Measurements from ENCODE around the gene COQ3. TPM values are rescaled to one million over a fixed set of nuclear protein-coding genes. Genes with fewer than 3 reads are reported as not detected.

COQ3 gene
- total RNA-seq, 2 donors from 2014 or later, result 0.95 to 2.0 TPM

DNA sequence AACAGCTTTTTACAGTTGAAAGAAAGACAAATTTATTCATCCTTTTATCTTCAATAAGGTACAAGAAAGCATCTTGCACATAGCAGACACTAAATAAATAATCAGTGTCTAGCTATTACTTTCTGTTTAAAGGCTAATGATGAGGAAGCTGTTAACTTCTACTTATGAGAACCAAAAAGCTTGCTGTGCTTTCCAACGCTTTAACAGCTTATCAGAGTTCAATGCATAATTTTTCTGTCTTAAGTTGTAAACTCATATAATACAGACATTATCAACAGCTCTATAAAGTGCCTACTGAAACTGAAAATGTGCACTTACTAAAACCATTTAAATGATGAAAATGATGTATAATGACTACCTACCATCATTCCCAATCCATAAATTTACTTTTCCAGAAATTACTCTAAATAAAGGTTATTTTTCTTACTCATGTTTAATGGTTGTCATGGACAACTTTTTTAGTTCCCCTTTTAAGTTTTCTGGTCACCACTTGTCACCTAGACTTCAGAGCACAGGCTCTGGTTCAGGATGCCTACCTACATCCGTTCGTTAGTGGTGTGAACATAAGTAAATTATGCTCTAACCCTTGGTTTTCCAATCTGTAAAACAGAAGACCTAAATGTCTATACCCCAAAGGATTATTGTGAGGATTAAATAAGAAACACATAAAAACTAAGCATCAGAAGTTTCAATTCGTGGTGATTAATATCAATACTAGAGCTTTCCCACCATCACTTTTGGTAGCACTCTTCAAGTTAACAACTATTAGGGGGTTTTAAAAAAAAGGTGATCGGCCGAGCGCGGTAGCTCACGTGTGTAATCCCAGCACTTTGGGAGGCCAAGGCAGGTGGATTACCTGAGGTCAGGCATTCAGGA is 23.1 kb upstream of the COQ3 start:
- ATAC-seq (ENCODE audit: insufficient number of reproducible peaks, low FRiP score, low read depth) (no peak), DNase-seq (ENCODE audit: low spot score) (no peak)
- Histone ChIP-seq H3K27me3 (replicated peaks; ENCODE audit: insufficient read depth) (no peaks in the 10 kb centered on the region), H3K9me3 (no peaks in the 10 kb centered on the region), H3K4me3 (no peak overlapping the region), H3K27ac (no peak overlapping the region), H3K36me3 (no peaks in the 10 kb centered on the region), H3K4me1 (ENCODE audit: control insufficient read depth in 1 of 2, low read depth in 2 of 2) (peaks cover 46 to 72% of the 10 kb centered on the region in 2 donors)
- TF ChIP-seq, protein P1, sequence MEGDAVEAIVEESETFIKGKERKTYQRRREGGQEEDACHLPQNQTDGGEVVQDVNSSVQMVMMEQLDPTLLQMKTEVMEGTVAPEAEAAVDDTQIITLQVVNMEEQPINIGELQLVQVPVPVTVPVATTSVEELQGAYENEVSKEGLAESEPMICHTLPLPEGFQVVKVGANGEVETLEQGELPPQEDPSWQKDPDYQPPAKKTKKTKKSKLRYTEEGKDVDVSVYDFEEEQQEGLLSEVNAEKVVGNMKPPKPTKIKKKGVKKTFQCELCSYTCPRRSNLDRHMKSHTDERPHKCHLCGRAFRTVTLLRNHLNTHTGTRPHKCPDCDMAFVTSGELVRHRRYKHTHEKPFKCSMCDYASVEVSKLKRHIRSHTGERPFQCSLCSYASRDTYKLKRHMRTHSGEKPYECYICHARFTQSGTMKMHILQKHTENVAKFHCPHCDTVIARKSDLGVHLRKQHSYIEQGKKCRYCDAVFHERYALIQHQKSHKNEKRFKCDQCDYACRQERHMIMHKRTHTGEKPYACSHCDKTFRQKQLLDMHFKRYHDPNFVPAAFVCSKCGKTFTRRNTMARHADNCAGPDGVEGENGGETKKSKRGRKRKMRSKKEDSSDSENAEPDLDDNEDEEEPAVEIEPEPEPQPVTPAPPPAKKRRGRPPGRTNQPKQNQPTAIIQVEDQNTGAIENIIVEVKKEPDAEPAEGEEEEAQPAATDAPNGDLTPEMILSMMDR (IDR thresholded peaks at IDR 0.05), result no peak

- no peak for DNase-seq (ENCODE audit: low spot score)
- TF ChIP-seq, protein P1 (IDR thresholded peaks at IDR 0.05), result no peak
- Histone ChIP-seq H3K4me1 (ENCODE audit: control insufficient read depth in 1 of 2, low read depth in 2 of 2) (peaks cover 44 to 70% of the 10 kb centered on the region in 2 donors), H3K27me3 (replicated peaks; ENCODE audit: insufficient read depth) (no peaks in the 10 kb centered on the region), H3K36me3 (no peaks in the 10 kb centered on the region), H3K4me3 (no peak overlapping the region), H3K27ac (no peak overlapping the region), H3K9me3 (no peaks in the 10 kb centered on the region)
- ATAC-seq (ENCODE audit: insufficient number of reproducible peaks, low FRiP score, low read depth), result no peak
These were observed 22.2 kb upstream of the COQ3 start for GRCh38 chr6:99416226-99416625.

DNA sequence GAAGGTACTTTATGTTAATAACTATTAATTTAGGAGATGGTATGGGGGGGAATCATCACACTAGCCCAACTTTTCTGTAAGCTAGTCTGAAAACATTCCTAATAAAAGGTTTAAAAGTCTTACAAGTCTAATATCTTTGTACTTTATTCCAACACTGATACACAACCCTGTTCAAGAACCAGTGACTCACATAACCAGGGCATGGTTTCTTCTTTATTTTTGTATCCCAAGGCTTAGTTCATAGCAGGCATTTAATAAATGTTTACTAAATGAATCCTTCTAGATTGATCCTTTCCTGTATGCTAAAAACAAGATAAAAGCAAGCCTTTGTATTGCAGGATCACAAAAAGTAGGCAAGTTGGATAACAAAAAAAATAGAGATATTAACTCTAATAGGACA is 21.5 kb upstream of the COQ3 start:
- H3K4me3 ChIP-seq, result no peak overlapping the region
- DNase-seq (ENCODE audit: low spot score) (no peak), ATAC-seq (ENCODE audit: insufficient number of reproducible peaks, low FRiP score, low read depth) (no peak)
- TF ChIP-seq, protein P1 (IDR thresholded peaks at IDR 0.05), result no peak
- H3K27ac ChIP-seq, result no peak overlapping the region
- H3K27me3 ChIP-seq (replicated peaks; ENCODE audit: insufficient read depth), result no peaks in the 10 kb centered on the region
- H3K36me3 ChIP-seq, result no peaks in the 10 kb centered on the region
- peaks cover 37 to 62% of the 10 kb centered on the region in 2 donors for H3K4me1 ChIP-seq (ENCODE audit: control insufficient read depth in 1 of 2, low read depth in 2 of 2)
- H3K9me3 ChIP-seq, result no peaks in the 10 kb centered on the region

DNA sequence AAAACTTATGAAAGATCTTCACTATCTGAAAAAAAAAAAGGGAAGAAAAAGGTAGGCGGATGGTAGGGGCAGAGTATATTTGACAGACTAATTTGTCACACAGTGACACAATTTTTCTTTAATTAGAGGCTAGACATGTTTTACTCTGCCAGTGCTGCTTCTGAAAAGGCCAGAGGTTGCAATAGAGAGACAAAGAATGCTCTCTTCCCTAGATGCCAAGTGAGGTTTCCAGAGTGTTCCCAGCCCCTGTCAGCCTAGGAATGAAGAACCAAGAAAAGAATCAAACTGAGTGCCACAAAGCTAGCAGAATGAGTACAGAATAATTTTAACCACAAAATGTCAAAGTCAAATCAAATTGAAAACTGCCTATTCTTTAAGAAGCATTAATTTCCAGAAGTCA is 18.1 kb upstream of the COQ3 start:
- peaks cover 21% of the 10 kb centered on the region for H3K36me3 ChIP-seq
- H3K27ac ChIP-seq, result no peak overlapping the region
- H3K9me3 ChIP-seq, result no peaks in the 10 kb centered on the region
- no peak overlapping the region for H3K4me3 ChIP-seq
- ATAC-seq (ENCODE audit: insufficient number of reproducible peaks, low FRiP score, low read depth) (no peak), DNase-seq (ENCODE audit: low spot score) (no peak)
- TF ChIP-seq, protein P1 (IDR thresholded peaks at IDR 0.05), result no peak
- peaks cover 27 to 52% of the 10 kb centered on the region in 2 donors for H3K4me1 ChIP-seq (ENCODE audit: control insufficient read depth in 1 of 2, low read depth in 2 of 2)
- no peaks in the 10 kb centered on the region for H3K27me3 ChIP-seq (replicated peaks; ENCODE audit: insufficient read depth)

- H3K4me1 ChIP-seq (ENCODE audit: control insufficient read depth in 1 of 2, low read depth in 2 of 2), result peaks cover 10 to 28% of the 10 kb centered on the region in 2 donors
- DNase-seq (ENCODE audit: low spot score) (no peak), ATAC-seq (ENCODE audit: insufficient number of reproducible peaks, low FRiP score, low read depth) (no peak)
- peaks cover 44% of the 10 kb centered on the region for H3K36me3 ChIP-seq
- TF ChIP-seq, protein P1 (IDR thresholded peaks at IDR 0.05), result no peak
- no peaks in the 10 kb centered on the region for H3K27me3 ChIP-seq (replicated peaks; ENCODE audit: insufficient read depth)
- H3K4me3 ChIP-seq, result no peak overlapping the region
- H3K9me3 ChIP-seq, result no peaks in the 10 kb centered on the region
- H3K27ac ChIP-seq, result no peak overlapping the region
These were observed 15.7 kb upstream of the COQ3 start for GRCh38 chr6:99409672-99410071.
